Thoracic aorta (tissue), 2 donors: ENCODE data around the gene CACNA2D1. TPM values are rescaled to one million over a fixed set of nuclear protein-coding genes. Genes with fewer than 3 reads are reported as not detected.

Experiments used
- ATAC-seq: fragments of 150-250 bp; one replicate; pipeline ENCODE4 v1.8.0; 2017; ENCODE audit warnings: low read depth; ENCODE audit not compliant: insufficient number of reproducible peaks, low FRiP score
- DNase-seq: peaks from one replicate; pipeline ENCODE4 v3.0.0-alpha.2; 2020; ENCODE audit warnings: low spot score
- H3K27ac ChIP-seq, 2 donors: fragments of 200-600 bp; sonication (generic); 1 replicate in 1 of 2; 2 replicates in 1 of 2; pipeline ENCODE4 v1.5.1; 2016; ENCODE audit warnings: mild to moderate bottlenecking in 2 of 2, moderate library complexity in 2 of 2
- H3K27me3 ChIP-seq: fragments of 200-600 bp; sonication (generic); replicated peaks from 2 replicates; pipeline ENCODE4 v1.6.0; 2016; ENCODE audit warnings: mild to moderate bottlenecking; ENCODE audit not compliant: insufficient read depth
- H3K36me3 ChIP-seq: fragments of 200-600 bp; sonication (generic); one replicate; pipeline ENCODE4 v1.5.1; 2016
- H3K4me1 ChIP-seq, 2 donors: fragments of 200-600 bp; sonication (generic); 1 replicate in 1 of 2; 2 replicates in 1 of 2; pipeline versions ENCODE4 v1.5.1 to v1.6.0; 2016; ENCODE audit warnings: low read depth in 2 of 2, mild to moderate bottlenecking in 1 of 2; ENCODE audit not compliant: control insufficient read depth in 1 of 2
- H3K4me3 ChIP-seq: fragments of 200-600 bp; sonication (generic); 2 replicates; pipeline ENCODE4 v1.5.1; 2016; ENCODE audit warnings: mild to moderate bottlenecking
- H3K9me3 ChIP-seq: fragments of 200-600 bp; sonication (generic); 2 replicates; pipeline ENCODE4 v1.5.1; 2016
- total RNA-seq, 2 donors: library from RNA; depleted of rRNA; stranded (reverse); fragments of >200 nt; gene quantifications; one replicate each; pipeline versions ENCODE4 v1.1.0 to v1.2.3, GENCODE V29; 2016
- TF ChIP-seq, protein P1 (sequence below): fragments of 200-600 bp; sonication (generic); IDR thresholded peaks from one replicate; pipeline ENCODE4 v1.5.1; 2019; ENCODE audit warnings: antibody characterized with exemption

Gene CACNA2D1
- total RNA-seq, 2 donors from 2014 or later = 44.4 to 44.7 TPM

DNA sequence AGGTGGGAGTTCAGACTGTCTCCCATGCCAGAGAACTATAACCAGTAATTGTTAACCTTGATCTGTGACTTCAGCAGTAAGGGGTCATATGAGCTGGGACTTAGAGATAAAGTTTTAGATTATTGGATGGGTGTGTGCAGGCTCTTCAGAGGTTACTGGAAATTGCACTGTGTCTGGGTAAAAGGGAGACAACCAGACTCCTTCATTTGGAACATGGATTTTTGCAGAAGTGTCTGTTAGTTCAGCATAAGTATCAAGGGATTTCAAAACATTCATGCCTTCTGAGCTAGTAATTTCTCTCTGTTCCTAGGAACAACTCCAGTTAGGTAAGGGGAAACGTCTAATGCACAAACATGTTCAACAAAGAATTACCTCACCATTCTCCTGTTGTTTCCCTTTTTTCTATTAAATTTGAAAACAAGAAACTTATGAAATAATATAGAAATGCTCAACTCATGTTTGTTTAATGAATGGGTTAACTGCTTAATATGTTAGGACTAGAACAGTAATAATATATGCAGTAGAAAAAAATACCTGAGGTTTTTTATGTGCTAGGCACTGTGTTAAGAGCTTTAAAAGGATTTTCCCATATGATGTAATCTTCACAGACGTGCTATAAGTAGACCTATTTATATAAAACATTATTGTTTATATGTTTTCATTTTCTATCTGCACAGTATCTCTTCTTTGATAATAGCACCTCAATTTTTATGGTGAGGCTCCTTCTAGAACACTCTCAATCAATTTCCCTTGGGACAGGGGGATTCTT, 233.0 kb downstream of the CACNA2D1 start:
- Histone ChIP-seq H3K36me3 (no peaks in the 10 kb centered on the region), H3K4me1 (no peaks in the 10 kb centered on the region), H3K27ac (no peak overlapping the region), H3K9me3 (no peaks in the 10 kb centered on the region), H3K4me3 (no peak overlapping the region), H3K27me3 (no peaks in the 10 kb centered on the region)
- TF ChIP-seq, protein P1, sequence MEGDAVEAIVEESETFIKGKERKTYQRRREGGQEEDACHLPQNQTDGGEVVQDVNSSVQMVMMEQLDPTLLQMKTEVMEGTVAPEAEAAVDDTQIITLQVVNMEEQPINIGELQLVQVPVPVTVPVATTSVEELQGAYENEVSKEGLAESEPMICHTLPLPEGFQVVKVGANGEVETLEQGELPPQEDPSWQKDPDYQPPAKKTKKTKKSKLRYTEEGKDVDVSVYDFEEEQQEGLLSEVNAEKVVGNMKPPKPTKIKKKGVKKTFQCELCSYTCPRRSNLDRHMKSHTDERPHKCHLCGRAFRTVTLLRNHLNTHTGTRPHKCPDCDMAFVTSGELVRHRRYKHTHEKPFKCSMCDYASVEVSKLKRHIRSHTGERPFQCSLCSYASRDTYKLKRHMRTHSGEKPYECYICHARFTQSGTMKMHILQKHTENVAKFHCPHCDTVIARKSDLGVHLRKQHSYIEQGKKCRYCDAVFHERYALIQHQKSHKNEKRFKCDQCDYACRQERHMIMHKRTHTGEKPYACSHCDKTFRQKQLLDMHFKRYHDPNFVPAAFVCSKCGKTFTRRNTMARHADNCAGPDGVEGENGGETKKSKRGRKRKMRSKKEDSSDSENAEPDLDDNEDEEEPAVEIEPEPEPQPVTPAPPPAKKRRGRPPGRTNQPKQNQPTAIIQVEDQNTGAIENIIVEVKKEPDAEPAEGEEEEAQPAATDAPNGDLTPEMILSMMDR = no peak
- DNase-seq (no peak), ATAC-seq (no peak)

DNA sequence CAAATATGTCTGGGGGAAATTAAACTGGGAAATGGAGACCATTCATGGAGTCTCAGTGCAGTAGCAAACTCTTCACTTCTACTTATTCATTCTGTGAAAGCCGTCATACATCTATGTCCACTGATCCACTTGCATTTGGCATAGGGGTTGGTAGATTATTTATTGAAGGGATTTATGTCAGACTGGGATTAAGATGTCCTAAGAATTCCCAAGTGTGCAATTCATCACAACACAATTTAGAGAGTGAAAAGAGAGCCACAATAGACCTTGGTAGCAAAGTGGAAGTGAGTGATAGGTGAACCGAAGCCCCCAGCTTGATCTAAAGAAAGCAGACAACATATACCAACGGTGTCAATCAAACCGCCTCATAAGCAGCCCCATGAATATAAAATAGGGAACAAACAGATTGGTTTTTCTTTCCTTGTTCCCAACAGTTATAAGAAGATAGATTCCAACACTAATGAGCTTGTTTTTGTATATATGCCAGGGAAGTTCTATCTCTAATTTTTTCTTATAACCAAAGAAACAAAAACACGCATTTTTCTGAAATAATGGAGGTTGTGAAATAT, 234.3 kb downstream of the CACNA2D1 start:
- ATAC-seq (no peak), DNase-seq (no peak)
- no peak overlapping the region for H3K27ac ChIP-seq
- TF ChIP-seq, protein P1 = no peak
- peaks cover 0 to 4% of the 10 kb centered on the region in 2 donors for H3K4me1 ChIP-seq
- no peaks in the 10 kb centered on the region for H3K9me3 ChIP-seq
- H3K27me3 ChIP-seq = no peaks in the 10 kb centered on the region
- H3K36me3 ChIP-seq = no peaks in the 10 kb centered on the region
- no peak overlapping the region for H3K4me3 ChIP-seq

DNA sequence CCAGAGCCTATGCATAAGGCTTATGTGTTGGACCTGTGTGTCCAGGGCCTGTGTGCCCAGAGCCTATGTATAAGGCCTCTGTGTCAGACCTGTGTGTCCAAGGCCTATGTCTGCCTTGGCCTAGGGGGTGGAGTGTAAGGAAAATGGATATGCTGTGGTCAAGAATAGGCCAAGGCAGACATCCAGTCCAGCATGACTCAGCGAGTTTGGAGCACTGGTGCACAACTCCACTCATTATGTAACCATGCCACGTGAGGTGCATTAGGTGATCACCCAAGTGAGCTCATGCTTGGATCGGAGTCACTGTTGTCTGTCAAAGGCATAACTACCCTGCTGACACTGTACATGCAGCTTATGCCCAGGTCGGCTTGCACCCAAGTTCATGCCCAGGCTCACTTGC, 238.9 kb downstream of the CACNA2D1 start:
- DNase-seq = no peak
- ATAC-seq = no peak

DNA sequence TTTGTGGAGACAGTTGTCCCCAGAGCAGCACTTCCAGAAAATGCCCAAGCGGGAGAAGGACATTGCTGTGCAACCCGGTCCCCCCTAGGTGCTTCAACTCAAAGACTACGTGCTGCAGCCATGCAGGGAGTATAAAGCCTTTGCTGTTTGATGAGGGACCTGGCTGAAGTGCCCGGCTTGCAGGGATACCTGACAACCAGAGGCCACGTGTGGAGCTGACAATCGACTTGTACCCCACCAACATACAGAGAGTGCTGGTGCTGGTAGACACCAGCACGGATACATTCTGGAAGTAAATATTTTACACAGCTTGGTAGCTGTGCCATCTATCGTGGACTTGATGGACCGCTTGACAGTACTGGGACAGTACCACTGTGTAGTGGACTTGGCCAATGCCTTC, 240.6 kb downstream of the CACNA2D1 start:
- no peak for DNase-seq
- TF ChIP-seq, protein P1 = no peak
- Histone ChIP-seq H3K27me3 (no peaks in the 10 kb centered on the region), H3K4me3 (no peak overlapping the region), H3K9me3 (no peaks in the 10 kb centered on the region), H3K27ac (no peak overlapping the region), H3K36me3 (no peaks in the 10 kb centered on the region), H3K4me1 (peaks cover 0 to 4% of the 10 kb centered on the region in 2 donors)
- no peak for ATAC-seq

More for the DNA sequence above, 238.9 kb downstream of the CACNA2D1 start:
- Histone ChIP-seq H3K27me3 (no peaks in the 10 kb centered on the region), H3K27ac (no peak overlapping the region), H3K4me1 (peaks cover 0 to 4% of the 10 kb centered on the region in 2 donors), H3K4me3 (no peak overlapping the region), H3K36me3 (no peaks in the 10 kb centered on the region), H3K9me3 (no peaks in the 10 kb centered on the region)
- TF ChIP-seq, protein P1 = no peak

DNA sequence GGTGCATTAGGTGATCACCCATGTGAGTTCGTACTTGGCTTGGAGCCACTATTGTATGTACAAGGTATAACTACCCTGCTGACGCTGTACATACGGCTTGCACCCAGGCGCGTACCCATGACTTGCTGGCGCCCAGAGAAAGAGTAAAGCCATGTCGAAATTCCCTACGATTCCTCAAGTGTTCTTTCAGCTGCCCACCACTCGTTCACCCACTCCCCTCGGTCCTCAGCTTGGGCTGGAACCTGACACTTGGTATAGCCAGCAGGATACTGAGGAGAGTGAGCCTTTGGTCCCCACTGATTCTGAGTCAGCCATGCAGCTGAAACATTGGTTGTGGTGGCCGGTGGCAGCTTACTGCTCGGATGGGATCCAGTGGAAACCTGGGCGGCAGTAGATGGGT, 241.5 kb downstream of the CACNA2D1 start:
- no peaks in the 10 kb centered on the region for H3K36me3 ChIP-seq
- H3K27ac ChIP-seq = no peak overlapping the region
- H3K27me3 ChIP-seq = no peaks in the 10 kb centered on the region
- peaks cover 0 to 4% of the 10 kb centered on the region in 2 donors for H3K4me1 ChIP-seq
- no peaks in the 10 kb centered on the region for H3K9me3 ChIP-seq
- no peak overlapping the region for H3K4me3 ChIP-seq
- TF ChIP-seq, protein P1 = no peak
- DNase-seq (no peak), ATAC-seq (no peak)
